ENCODE measurements around the gene ANGPTL8.

ANGPTL8 gene

GRCh38 chr19:11236324-11237301, 2.8 kb upstream of the ANGPTL8 start:
- DNase-seq (ENCODE audit: low read depth) = no peak

- DNase-seq (ENCODE audit: low read depth) = no peak
Observed at GRCh38 chr19:11237321-11237720, 2.1 kb upstream of the ANGPTL8 start.

GRCh38 chr19:11238041-11238440, 1.4 kb upstream of the ANGPTL8 start:
- no peak for DNase-seq (ENCODE audit: low read depth)

GRCh38 chr19:11238781-11239376, 540 bp upstream of the ANGPTL8 start:
- no peak for DNase-seq (ENCODE audit: low read depth)

- DNase-seq (ENCODE audit: low read depth) = no peak
Observed at GRCh38 chr19:11240008-11240444, 607 bp downstream of the ANGPTL8 start.

- DNase-seq (ENCODE audit: low read depth) = no peak
Observed at GRCh38 chr19:11242025-11242424, 2.6 kb downstream of the ANGPTL8 start.

GRCh38 chr19:11242864-11243797, 3.7 kb downstream of the ANGPTL8 start:
- DNase-seq (ENCODE audit: low read depth) = peak; percentile 57

- DNase-seq (ENCODE audit: low read depth) = no peak
Observed at GRCh38 chr19:11243798-11244169, 4.4 kb downstream of the ANGPTL8 start.

- no peak for DNase-seq (ENCODE audit: low read depth)
Observed at GRCh38 chr19:11244846-11245589, 5.6 kb downstream of the ANGPTL8 start.

- no peak for DNase-seq (ENCODE audit: low read depth)
Observed at GRCh38 chr19:11246941-11247340, 7.5 kb downstream of the ANGPTL8 start.

GRCh38 chr19:11247391-11247790, 8.0 kb downstream of the ANGPTL8 start:
- no peak for DNase-seq (ENCODE audit: low read depth)

- DNase-seq (ENCODE audit: low read depth) = no peak
Observed at GRCh38 chr19:11247934-11248333, 8.5 kb downstream of the ANGPTL8 start.

GRCh38 chr19:11248852-11249251, 9.4 kb downstream of the ANGPTL8 start:
- no peak for DNase-seq (ENCODE audit: low read depth)

- no peak for DNase-seq (ENCODE audit: low read depth)
Observed at GRCh38 chr19:11251217-11251616, 11.8 kb downstream of the ANGPTL8 start.

- no peak for DNase-seq (ENCODE audit: low read depth)
Observed at GRCh38 chr19:11251650-11252314, 12.4 kb downstream of the ANGPTL8 start.

GRCh38 chr19:11252665-11253355, 13.4 kb downstream of the ANGPTL8 start:
- DNase-seq (ENCODE audit: low read depth) = no peak

- no peak for DNase-seq (ENCODE audit: low read depth)
Observed at GRCh38 chr19:11254666-11255065, 15.2 kb downstream of the ANGPTL8 start.

GRCh38 chr19:11256189-11256588, 16.8 kb downstream of the ANGPTL8 start:
- no peak for DNase-seq (ENCODE audit: low read depth)

GRCh38 chr19:11257846-11258380, 18.5 kb downstream of the ANGPTL8 start:
- no peak for DNase-seq (ENCODE audit: low read depth)

GRCh38 chr19:11260996-11261395, 21.6 kb downstream of the ANGPTL8 start:
- DNase-seq (ENCODE audit: low read depth) = no peak

Data from stromal cell of bone marrow (primary cell).